Fibroblast of lung (primary cell): ENCODE measurements around the gene ATG9A.

Source experiments
- EZH2 ChIP-seq: IDR thresholded peaks from 2 replicates; pipeline ENCODE4 v1.5.1; 2012; ENCODE audit warnings: low read length, control low read depth, mild to moderate bottlenecking; ENCODE audit errors: missing control alignments
- TF ChIP-seq, protein P1 (sequence below), 2 donors: IDR thresholded peaks in 1 of 2; conservative IDR thresholded peaks in 1 of 2; 1 replicate in 1 of 2; 2 replicates in 1 of 2; pipeline ENCODE4 v1.5.1; 2011 to 2012; ENCODE audit warnings: low read length in 2 of 2, control low read depth in 1 of 2, inconsistent platforms in 1 of 2, low read depth in 1 of 2, mild to moderate bottlenecking in 1 of 2

DNA sequence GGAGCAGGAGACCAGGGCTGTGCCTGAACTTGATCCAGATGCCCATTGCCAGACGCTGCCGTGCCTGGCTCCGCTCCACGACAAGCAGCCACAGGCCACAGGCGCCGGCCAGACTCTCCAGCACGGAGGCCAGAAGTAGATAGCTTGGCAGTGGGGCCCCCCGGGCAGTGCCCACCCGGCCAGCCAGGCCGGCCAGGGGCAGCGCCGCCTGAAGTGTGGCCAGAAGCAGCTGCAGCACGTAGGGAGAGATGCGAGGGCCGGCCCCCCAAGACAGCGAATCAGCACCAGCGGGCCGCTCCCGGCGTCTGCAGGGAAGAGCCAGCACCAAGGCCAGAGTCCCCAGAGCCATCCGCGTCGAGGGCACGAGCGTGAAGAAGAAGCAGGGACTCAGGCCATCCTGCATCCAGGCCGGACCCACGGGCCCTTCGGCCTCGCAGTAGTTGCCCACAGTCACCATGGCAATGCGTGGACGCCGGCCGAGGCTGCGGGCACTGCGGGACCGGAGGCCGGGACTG is 11.2 kb downstream of the ATG9A start:
- TF ChIP-seq, protein P1, sequence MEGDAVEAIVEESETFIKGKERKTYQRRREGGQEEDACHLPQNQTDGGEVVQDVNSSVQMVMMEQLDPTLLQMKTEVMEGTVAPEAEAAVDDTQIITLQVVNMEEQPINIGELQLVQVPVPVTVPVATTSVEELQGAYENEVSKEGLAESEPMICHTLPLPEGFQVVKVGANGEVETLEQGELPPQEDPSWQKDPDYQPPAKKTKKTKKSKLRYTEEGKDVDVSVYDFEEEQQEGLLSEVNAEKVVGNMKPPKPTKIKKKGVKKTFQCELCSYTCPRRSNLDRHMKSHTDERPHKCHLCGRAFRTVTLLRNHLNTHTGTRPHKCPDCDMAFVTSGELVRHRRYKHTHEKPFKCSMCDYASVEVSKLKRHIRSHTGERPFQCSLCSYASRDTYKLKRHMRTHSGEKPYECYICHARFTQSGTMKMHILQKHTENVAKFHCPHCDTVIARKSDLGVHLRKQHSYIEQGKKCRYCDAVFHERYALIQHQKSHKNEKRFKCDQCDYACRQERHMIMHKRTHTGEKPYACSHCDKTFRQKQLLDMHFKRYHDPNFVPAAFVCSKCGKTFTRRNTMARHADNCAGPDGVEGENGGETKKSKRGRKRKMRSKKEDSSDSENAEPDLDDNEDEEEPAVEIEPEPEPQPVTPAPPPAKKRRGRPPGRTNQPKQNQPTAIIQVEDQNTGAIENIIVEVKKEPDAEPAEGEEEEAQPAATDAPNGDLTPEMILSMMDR (conservative IDR thresholded peaks at IDR 0.05 in 1 of 2, IDR thresholded peaks at IDR 0.05 in 1 of 2; ENCODE audit: low read depth in 1 of 2, low read length in 2 of 2), result no peak
- no peak for TF ChIP-seq EZH2
